B cell (primary cell): ENCODE results near the gene RNF152.

Experiments used
- EZH2 ChIP-seq: IDR thresholded peaks from 2 replicates; pipeline ENCODE4 v1.6.1; 2012; ENCODE audit warnings: borderline replicate concordance, low read depth, mild to moderate bottlenecking, moderate library complexity, low read length; ENCODE audit not compliant: insufficient read depth, poor library complexity, severe bottlenecking
- TF ChIP-seq, protein P1 (sequence below): fragments of 200-600 bp; IDR thresholded peaks from one replicate; pipeline ENCODE4 v1.8.0; 2022; ENCODE audit warnings: antibody characterized with exemption, mild to moderate bottlenecking

DNA sequence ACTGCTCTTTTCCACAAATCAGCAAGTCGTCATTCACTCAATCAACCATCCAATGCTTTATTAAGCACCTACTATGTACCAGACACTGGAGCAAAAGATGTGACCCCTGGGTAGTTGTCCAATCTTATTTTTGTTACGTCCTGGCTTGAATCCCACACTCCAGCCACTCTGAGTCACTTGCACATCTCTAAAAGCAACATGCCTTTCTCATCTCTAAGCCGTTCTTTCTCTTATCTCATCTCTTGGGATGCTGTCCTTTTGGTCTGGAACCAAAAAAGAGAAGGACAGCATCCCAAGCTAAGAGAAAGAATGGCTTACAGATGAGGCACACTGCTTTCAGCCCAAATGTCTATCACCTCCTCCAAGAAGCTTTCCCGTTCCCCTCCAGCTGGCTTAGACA lies 58.8 kb downstream of the RNF152 start:
- TF ChIP-seq, protein P1, sequence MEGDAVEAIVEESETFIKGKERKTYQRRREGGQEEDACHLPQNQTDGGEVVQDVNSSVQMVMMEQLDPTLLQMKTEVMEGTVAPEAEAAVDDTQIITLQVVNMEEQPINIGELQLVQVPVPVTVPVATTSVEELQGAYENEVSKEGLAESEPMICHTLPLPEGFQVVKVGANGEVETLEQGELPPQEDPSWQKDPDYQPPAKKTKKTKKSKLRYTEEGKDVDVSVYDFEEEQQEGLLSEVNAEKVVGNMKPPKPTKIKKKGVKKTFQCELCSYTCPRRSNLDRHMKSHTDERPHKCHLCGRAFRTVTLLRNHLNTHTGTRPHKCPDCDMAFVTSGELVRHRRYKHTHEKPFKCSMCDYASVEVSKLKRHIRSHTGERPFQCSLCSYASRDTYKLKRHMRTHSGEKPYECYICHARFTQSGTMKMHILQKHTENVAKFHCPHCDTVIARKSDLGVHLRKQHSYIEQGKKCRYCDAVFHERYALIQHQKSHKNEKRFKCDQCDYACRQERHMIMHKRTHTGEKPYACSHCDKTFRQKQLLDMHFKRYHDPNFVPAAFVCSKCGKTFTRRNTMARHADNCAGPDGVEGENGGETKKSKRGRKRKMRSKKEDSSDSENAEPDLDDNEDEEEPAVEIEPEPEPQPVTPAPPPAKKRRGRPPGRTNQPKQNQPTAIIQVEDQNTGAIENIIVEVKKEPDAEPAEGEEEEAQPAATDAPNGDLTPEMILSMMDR: no peak
- no peak for TF ChIP-seq EZH2
